ENCODE results near the gene SIGLEC9. TPM values are rescaled to one million over a fixed set of nuclear protein-coding genes. Genes with fewer than 3 reads are reported as not detected.

The SIGLEC9 gene
- total and polyA plus RNA-seq, 3 experiments from 2014 or later = 0.46 to 3.6 (median 0.93) TPM

GRCh38 chr19:51143486-51143885 is 18.8 kb downstream of the SIGLEC9 start:
- Histone ChIP-seq H3K4me1 (ENCODE audit: insufficient read depth, low read length) (no peaks in the 10 kb centered on the region), H3K36me3 (ENCODE audit: insufficient read depth, low read length) (no peaks in the 10 kb centered on the region), H3K27me3 (ENCODE audit: insufficient read depth, low read length, poor library complexity, severe bottlenecking) (no peaks in the 10 kb centered on the region), H3K4me3 (ENCODE audit: low read length) (no peak overlapping the region), H3K9me3 (ENCODE audit: low read length) (no peaks in the 10 kb centered on the region), H3K27ac (ENCODE audit: low read depth, low read length) (no peak overlapping the region)
- H3K9me3 Mint-ChIP-seq = peaks cover 0 to 2% (median 0%) of the 10 kb centered on the region in 5 donors
- peak overlapping the region in 2 of 8 donors; percentile 66 to 85 for H3K27ac Mint-ChIP-seq
- DNase-seq = no peak
- H3K36me3 Mint-ChIP-seq = peaks cover 0 to 2% (median 0%) of the 10 kb centered on the region in 3 donors
- H3K27me3 Mint-ChIP-seq = peaks cover 1 to 35% of the 10 kb centered on the region in 2 donors
- peak overlapping the region in 2 of 7 donors; percentile 44 to 46 for H3K4me3 Mint-ChIP-seq
- CTCF ChIA-PET = no interaction called here
- POLR2A ChIA-PET = no interaction called here
- H3K4me1 Mint-ChIP-seq = peaks cover 12 to 26% (median 19%) of the 10 kb centered on the region in 3 donors

- Histone ChIP-seq H3K27me3 (ENCODE audit: insufficient read depth, low read length, poor library complexity, severe bottlenecking) (no peaks in the 10 kb centered on the region), H3K4me1 (ENCODE audit: insufficient read depth, low read length) (no peaks in the 10 kb centered on the region), H3K4me3 (ENCODE audit: low read length) (no peak overlapping the region), H3K27ac (ENCODE audit: low read depth, low read length) (no peak overlapping the region), H3K36me3 (ENCODE audit: insufficient read depth, low read length) (no peaks in the 10 kb centered on the region), H3K9me3 (ENCODE audit: low read length) (no peaks in the 10 kb centered on the region)
- ChIA-PET CTCF (no interaction called here), POLR2A (no interaction called here)
- Mint-ChIP-seq H3K9me3 (peaks cover 0 to 2% (median 0%) of the 10 kb centered on the region in 5 donors), H3K27me3 (peaks cover 1 to 28% of the 10 kb centered on the region in 2 donors), H3K4me1 (peaks cover 8 to 23% (median 15%) of the 10 kb centered on the region in 3 donors), H3K27ac (no peak overlapping the region), H3K36me3 (peaks cover 0 to 2% (median 0%) of the 10 kb centered on the region in 3 donors), H3K4me3 (no peak overlapping the region)
- no peak for DNase-seq
These were observed 19.9 kb downstream of the SIGLEC9 start for GRCh38 chr19:51144482-51145045.

- no peak overlapping the region for H3K4me3 Mint-ChIP-seq
- Histone ChIP-seq H3K9me3 (ENCODE audit: low read length) (no peaks in the 10 kb centered on the region), H3K4me1 (ENCODE audit: insufficient read depth, low read length) (no peaks in the 10 kb centered on the region), H3K27ac (ENCODE audit: low read depth, low read length) (no peak overlapping the region), H3K4me3 (ENCODE audit: low read length) (no peak overlapping the region), H3K36me3 (ENCODE audit: insufficient read depth, low read length) (no peaks in the 10 kb centered on the region), H3K27me3 (ENCODE audit: insufficient read depth, low read length, poor library complexity, severe bottlenecking) (no peaks in the 10 kb centered on the region)
- peaks cover 0 to 2% (median 0%) of the 10 kb centered on the region in 5 donors for H3K9me3 Mint-ChIP-seq
- POLR2A ChIA-PET = no interaction called here
- no peaks in the 10 kb centered on the region for H3K36me3 Mint-ChIP-seq
- peaks cover 8 to 21% (median 15%) of the 10 kb centered on the region in 3 donors for H3K4me1 Mint-ChIP-seq
- H3K27ac Mint-ChIP-seq = peak overlapping the region in 1 of 8 donors; percentile 29
- no peak for DNase-seq
- H3K27me3 Mint-ChIP-seq = peaks cover 0 to 27% of the 10 kb centered on the region in 2 donors
- CTCF ChIA-PET = interaction anchor here (1.5 kb wide), 1 partner anchor 16 kb away, joined by 3 read pairs; no protein-coding TSS in a partner anchor
These were observed 21.3 kb downstream of the SIGLEC9 start for GRCh38 chr19:51145916-51146493.

GRCh38 chr19:51146751-51147150 is 22.0 kb downstream of the SIGLEC9 start:
- Mint-ChIP-seq H3K36me3 (peaks cover 0 to 4% (median 0%) of the 10 kb centered on the region in 3 donors), H3K27me3 (peaks cover 1 to 34% of the 10 kb centered on the region in 2 donors), H3K4me1 (peaks cover 8 to 18% (median 15%) of the 10 kb centered on the region in 3 donors), H3K4me3 (no peak overlapping the region), H3K9me3 (peaks cover 0 to 4% (median 0%) of the 10 kb centered on the region in 5 donors), H3K27ac (peak overlapping the region in 1 of 8 donors; percentile 33)
- ChIA-PET CTCF (interaction anchor here (0.7 to 1.5 kb wide), 2 partner anchors 12 to 17 kb away, joined by 3 read pairs; no protein-coding TSS in a partner anchor), POLR2A (no interaction called here)
- Histone ChIP-seq H3K27ac (ENCODE audit: low read depth, low read length) (no peak overlapping the region), H3K4me1 (ENCODE audit: insufficient read depth, low read length) (no peaks in the 10 kb centered on the region), H3K9me3 (ENCODE audit: low read length) (no peaks in the 10 kb centered on the region), H3K27me3 (ENCODE audit: insufficient read depth, low read length, poor library complexity, severe bottlenecking) (no peaks in the 10 kb centered on the region), H3K4me3 (ENCODE audit: low read length) (no peak overlapping the region), H3K36me3 (ENCODE audit: insufficient read depth, low read length) (no peaks in the 10 kb centered on the region)
- no peak for DNase-seq

GRCh38 chr19:51147663-51148062 is 23.0 kb downstream of the SIGLEC9 start:
- POLR2A ChIA-PET = no interaction called here
- H3K9me3 Mint-ChIP-seq = peaks cover 0 to 4% (median 0%) of the 10 kb centered on the region in 5 donors
- H3K4me1 ChIP-seq (ENCODE audit: insufficient read depth, low read length) = no peaks in the 10 kb centered on the region
- peak overlapping the region in 5 of 8 donors; percentile 1 to 82 (median 13) for H3K27ac Mint-ChIP-seq
- no peaks in the 10 kb centered on the region for H3K9me3 ChIP-seq (ENCODE audit: low read length)
- no peak overlapping the region for H3K4me3 Mint-ChIP-seq
- CTCF ChIA-PET = no interaction called here
- peaks cover 1 to 31% of the 10 kb centered on the region in 2 donors for H3K27me3 Mint-ChIP-seq
- peaks cover 0 to 4% (median 0%) of the 10 kb centered on the region in 3 donors for H3K36me3 Mint-ChIP-seq
- H3K27ac ChIP-seq (ENCODE audit: low read depth, low read length) = no peak overlapping the region
- H3K4me1 Mint-ChIP-seq = peaks cover 3 to 13% (median 8%) of the 10 kb centered on the region in 3 donors
- no peaks in the 10 kb centered on the region for H3K27me3 ChIP-seq (ENCODE audit: insufficient read depth, low read length, poor library complexity, severe bottlenecking)
- no peak overlapping the region for H3K4me3 ChIP-seq (ENCODE audit: low read length)
- H3K36me3 ChIP-seq (ENCODE audit: insufficient read depth, low read length) = no peaks in the 10 kb centered on the region
- DNase-seq = no peak

DNA sequence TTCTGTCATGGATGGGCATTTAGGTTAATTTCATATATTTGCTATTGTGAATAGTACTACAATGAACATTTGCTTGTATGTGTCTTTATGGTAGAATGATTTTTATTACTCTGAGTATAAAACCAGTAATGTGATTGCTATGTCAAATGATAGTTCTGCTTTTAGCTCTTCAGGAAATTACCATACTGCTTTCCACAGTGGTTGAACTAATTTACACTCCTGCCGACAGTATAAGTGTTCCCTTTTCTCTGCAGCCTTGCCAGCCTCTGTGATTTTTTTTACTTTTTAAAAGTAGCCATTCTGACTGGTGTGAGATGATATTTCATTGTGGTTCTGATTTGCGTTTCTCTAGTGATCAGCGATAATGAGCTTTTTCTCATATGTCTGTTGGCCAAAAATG is 23.9 kb downstream of the SIGLEC9 start:
- no peak for DNase-seq
- ChIA-PET CTCF (interaction anchor here (0.6 kb wide), 1 partner anchor 19 kb away, joined by 3 read pairs; no protein-coding TSS in a partner anchor), POLR2A (interaction anchor here (0.6 kb wide), 2 partner anchors 17 to 21 kb away, joined by 4 to 5 read pairs; no protein-coding TSS in a partner anchor)
- Histone ChIP-seq H3K36me3 (ENCODE audit: insufficient read depth, low read length) (no peaks in the 10 kb centered on the region), H3K4me1 (ENCODE audit: insufficient read depth, low read length) (no peaks in the 10 kb centered on the region), H3K9me3 (ENCODE audit: low read length) (no peaks in the 10 kb centered on the region), H3K27ac (ENCODE audit: low read depth, low read length) (no peak overlapping the region), H3K27me3 (ENCODE audit: insufficient read depth, low read length, poor library complexity, severe bottlenecking) (no peaks in the 10 kb centered on the region), H3K4me3 (ENCODE audit: low read length) (no peak overlapping the region)
- Mint-ChIP-seq H3K4me1 (peaks cover 3 to 13% (median 8%) of the 10 kb centered on the region in 3 donors), H3K4me3 (no peak overlapping the region), H3K27me3 (peaks cover 3 to 40% of the 10 kb centered on the region in 2 donors), H3K27ac (peak overlapping the region in 3 of 8 donors; percentile 31 to 76 (median 47)), H3K9me3 (peaks cover 0 to 4% (median 0%) of the 10 kb centered on the region in 5 donors), H3K36me3 (peaks cover 0 to 4% (median 0%) of the 10 kb centered on the region in 3 donors)

GRCh38 chr19:51150627-51151026 is 25.9 kb downstream of the SIGLEC9 start:
- DNase-seq = no peak
- Histone ChIP-seq H3K27ac (ENCODE audit: low read depth, low read length) (no peak overlapping the region), H3K27me3 (ENCODE audit: insufficient read depth, low read length, poor library complexity, severe bottlenecking) (no peaks in the 10 kb centered on the region), H3K4me3 (ENCODE audit: low read length) (no peak overlapping the region), H3K4me1 (ENCODE audit: insufficient read depth, low read length) (no peaks in the 10 kb centered on the region), H3K9me3 (ENCODE audit: low read length) (no peaks in the 10 kb centered on the region), H3K36me3 (ENCODE audit: insufficient read depth, low read length) (no peaks in the 10 kb centered on the region)
- POLR2A ChIA-PET = no interaction called here
- H3K4me1 Mint-ChIP-seq = peaks cover 3 to 13% (median 8%) of the 10 kb centered on the region in 3 donors
- H3K27me3 Mint-ChIP-seq = peaks cover 3 to 32% of the 10 kb centered on the region in 2 donors
- peaks cover 0 to 4% (median 0%) of the 10 kb centered on the region in 3 donors for H3K36me3 Mint-ChIP-seq
- peak overlapping the region in 2 of 8 donors; percentile 0 to 47 for H3K27ac Mint-ChIP-seq
- peaks cover 0 to 2% (median 0%) of the 10 kb centered on the region in 5 donors for H3K9me3 Mint-ChIP-seq
- CTCF ChIA-PET = no interaction called here
- H3K4me3 Mint-ChIP-seq = no peak overlapping the region

GRCh38 chr19:51156710-51157109 is 32.0 kb downstream of the SIGLEC9 start:
- Mint-ChIP-seq H3K27ac (no peak overlapping the region), H3K9me3 (no peaks in the 10 kb centered on the region), H3K4me1 (peaks cover 11 to 13% (median 11%) of the 10 kb centered on the region in 3 donors), H3K36me3 (peaks cover 0 to 1% (median 0%) of the 10 kb centered on the region in 3 donors), H3K4me3 (no peak overlapping the region), H3K27me3 (peaks cover 3 to 23% of the 10 kb centered on the region in 2 donors)
- Histone ChIP-seq H3K9me3 (ENCODE audit: low read length) (no peaks in the 10 kb centered on the region), H3K27me3 (ENCODE audit: insufficient read depth, low read length, poor library complexity, severe bottlenecking) (no peaks in the 10 kb centered on the region), H3K36me3 (ENCODE audit: insufficient read depth, low read length) (no peaks in the 10 kb centered on the region), H3K4me1 (ENCODE audit: insufficient read depth, low read length) (peaks cover 7% of the 10 kb centered on the region), H3K4me3 (ENCODE audit: low read length) (no peak overlapping the region), H3K27ac (ENCODE audit: low read depth, low read length) (no peak overlapping the region)
- no peak for DNase-seq
- CTCF ChIA-PET = interaction anchor here (2.2 kb wide), 1 partner anchor 14 kb away, joined by 7 read pairs; no protein-coding TSS in a partner anchor
- POLR2A ChIA-PET = no interaction called here
